ENCODE data around the gene DOCK3. TPM values are rescaled to one million over a fixed set of nuclear protein-coding genes. Genes with fewer than 3 reads are reported as not detected.

DOCK3 gene
- total RNA-seq, 2 donors from 2014 or later, result 7.7 to 8.5 TPM

DNA sequence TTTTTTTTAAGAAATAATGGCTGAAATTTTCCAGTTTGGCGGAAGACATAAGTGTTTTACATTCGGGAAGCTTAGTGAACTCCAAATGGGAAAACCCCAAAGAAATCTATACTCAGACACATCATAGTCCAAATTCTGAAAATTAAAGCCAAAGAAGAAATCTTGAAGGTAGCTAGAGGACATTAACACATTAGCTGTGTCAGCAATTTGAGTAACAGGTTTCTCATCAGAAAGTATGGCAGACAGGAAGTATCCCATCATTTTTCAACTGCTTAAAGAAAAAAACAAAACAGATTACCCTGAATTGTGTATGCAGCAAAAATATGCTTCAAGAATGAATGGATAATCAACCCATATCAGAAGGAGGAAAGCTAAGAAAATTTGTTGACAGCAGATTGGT, 261.7 kb downstream of the DOCK3 start:
- 100% methylated on average over 2 of the region's 2 CpGs; no CpG with 5 or more reads in 1 of the 2 experiments for WGBS, 2 experiments (ENCODE audit: insufficient coverage in 1 of 2, insufficient read length in 1 of 2)
- Mint-ChIP-seq H3K4me3 (no peak overlapping the region), H3K9me3 (peaks cover 33% of the 10 kb centered on the region), H3K27ac (no peak overlapping the region), H3K36me3 (ENCODE audit: low read depth) (peaks cover 27% of the 10 kb centered on the region), H3K4me1 (no peaks in the 10 kb centered on the region), H3K27me3 (ENCODE audit: insufficient read depth) (peaks cover 5% of the 10 kb centered on the region)
- Histone ChIP-seq H3K9me3 (ENCODE audit: control insufficient read depth, low read length) (peaks cover 38% of the 10 kb centered on the region), H3K27ac (ENCODE audit: low read depth, low read length) (no peak overlapping the region), H3K36me3 (ENCODE audit: control insufficient read depth, insufficient read depth, low read length) (no peaks in the 10 kb centered on the region), H3K9ac (ENCODE audit: extremely low read depth, low read length, poor library complexity, severe bottlenecking) (no peak overlapping the region), H3K4me3 (ENCODE audit: low read length) (no peak overlapping the region), H3K27me3 (ENCODE audit: control insufficient read depth, insufficient read depth, low read length, poor library complexity, severe bottlenecking) (peaks cover 10% of the 10 kb centered on the region), H3K4me1 (ENCODE audit: control insufficient read depth, insufficient read depth, low read length) (no peaks in the 10 kb centered on the region)
- TF ChIP-seq, protein P1, sequence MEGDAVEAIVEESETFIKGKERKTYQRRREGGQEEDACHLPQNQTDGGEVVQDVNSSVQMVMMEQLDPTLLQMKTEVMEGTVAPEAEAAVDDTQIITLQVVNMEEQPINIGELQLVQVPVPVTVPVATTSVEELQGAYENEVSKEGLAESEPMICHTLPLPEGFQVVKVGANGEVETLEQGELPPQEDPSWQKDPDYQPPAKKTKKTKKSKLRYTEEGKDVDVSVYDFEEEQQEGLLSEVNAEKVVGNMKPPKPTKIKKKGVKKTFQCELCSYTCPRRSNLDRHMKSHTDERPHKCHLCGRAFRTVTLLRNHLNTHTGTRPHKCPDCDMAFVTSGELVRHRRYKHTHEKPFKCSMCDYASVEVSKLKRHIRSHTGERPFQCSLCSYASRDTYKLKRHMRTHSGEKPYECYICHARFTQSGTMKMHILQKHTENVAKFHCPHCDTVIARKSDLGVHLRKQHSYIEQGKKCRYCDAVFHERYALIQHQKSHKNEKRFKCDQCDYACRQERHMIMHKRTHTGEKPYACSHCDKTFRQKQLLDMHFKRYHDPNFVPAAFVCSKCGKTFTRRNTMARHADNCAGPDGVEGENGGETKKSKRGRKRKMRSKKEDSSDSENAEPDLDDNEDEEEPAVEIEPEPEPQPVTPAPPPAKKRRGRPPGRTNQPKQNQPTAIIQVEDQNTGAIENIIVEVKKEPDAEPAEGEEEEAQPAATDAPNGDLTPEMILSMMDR (conservative IDR thresholded peaks at IDR 0.05), result no peak
- no peak for DNase-seq

DNA sequence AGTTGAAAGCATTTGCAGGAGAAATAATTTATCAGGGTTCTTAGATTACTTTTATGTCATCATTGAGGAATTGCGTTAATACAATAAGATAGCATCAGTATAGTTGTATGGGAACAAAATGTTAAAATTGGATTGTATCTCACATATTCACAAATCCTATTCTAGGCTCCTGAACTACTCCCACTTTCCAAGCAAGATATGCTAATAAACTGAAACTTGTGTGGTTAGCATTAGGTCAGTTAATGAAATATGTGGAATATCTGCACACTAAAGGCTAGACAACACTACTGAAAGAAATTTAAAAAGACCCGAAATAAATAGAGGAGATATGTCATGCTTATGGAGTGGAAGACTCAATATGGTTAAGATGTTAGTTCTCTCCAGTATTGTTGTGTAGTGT, 272.7 kb downstream of the DOCK3 start:
- 100% methylated on average over 1 of the region's 2 CpGs for WGBS, 2 experiments (ENCODE audit: insufficient coverage in 1 of 2, insufficient read length in 1 of 2)
- Mint-ChIP-seq H3K4me1 (peaks cover 4% of the 10 kb centered on the region), H3K4me3 (no peak overlapping the region), H3K27me3 (ENCODE audit: insufficient read depth) (peaks cover 3% of the 10 kb centered on the region), H3K9me3 (peaks cover 2% of the 10 kb centered on the region), H3K36me3 (ENCODE audit: low read depth) (peaks cover 2% of the 10 kb centered on the region), H3K27ac (no peak overlapping the region)
- no peak overlapping the region for H3K9ac ChIP-seq (ENCODE audit: extremely low read depth, low read length, poor library complexity, severe bottlenecking)
- H3K36me3 ChIP-seq (ENCODE audit: control insufficient read depth, insufficient read depth, low read length), result no peaks in the 10 kb centered on the region
- no peaks in the 10 kb centered on the region for H3K4me1 ChIP-seq (ENCODE audit: control insufficient read depth, insufficient read depth, low read length)
- peaks cover 6% of the 10 kb centered on the region for H3K9me3 ChIP-seq (ENCODE audit: control insufficient read depth, low read length)
- DNase-seq, result no peak
- no peak overlapping the region for H3K4me3 ChIP-seq (ENCODE audit: low read length)
- TF ChIP-seq, protein P1 (conservative IDR thresholded peaks at IDR 0.05), result no peak
- H3K27ac ChIP-seq (ENCODE audit: low read depth, low read length), result no peak overlapping the region
- peaks cover 16% of the 10 kb centered on the region for H3K27me3 ChIP-seq (ENCODE audit: control insufficient read depth, insufficient read depth, low read length, poor library complexity, severe bottlenecking)

DNA sequence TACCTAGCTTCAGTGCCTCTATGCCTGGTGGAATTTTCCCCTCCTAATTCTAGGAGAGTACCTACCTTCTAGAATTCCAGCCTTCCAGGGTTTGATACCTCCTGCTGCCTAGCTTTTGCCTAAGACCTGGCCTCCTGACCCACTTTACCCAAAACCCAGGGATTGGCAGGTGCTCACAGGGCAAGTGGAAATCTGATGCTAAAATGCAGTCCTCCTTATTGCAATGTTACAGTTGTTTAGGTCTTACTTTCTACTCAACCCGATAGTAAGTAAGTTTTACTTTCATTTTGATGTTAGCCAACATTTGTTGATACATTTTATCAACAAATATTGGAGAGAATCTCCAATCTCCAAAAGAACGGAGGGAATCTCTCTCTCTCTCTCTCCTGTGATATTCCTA, 275.9 kb downstream of the DOCK3 start:
- H3K27ac Mint-ChIP-seq, result no peak overlapping the region
- WGBS, 2 experiments (ENCODE audit: insufficient coverage in 1 of 2, insufficient read length in 1 of 2), result 100% methylated on average over 2 of the region's 2 CpGs; no CpG with 5 or more reads in 1 of the 2 experiments

More for the DNA sequence above, 275.9 kb downstream of the DOCK3 start:
- no peaks in the 10 kb centered on the region for H3K36me3 ChIP-seq (ENCODE audit: control insufficient read depth, insufficient read depth, low read length)
- no peak overlapping the region for H3K4me3 ChIP-seq (ENCODE audit: low read length)
- H3K9me3 ChIP-seq (ENCODE audit: control insufficient read depth, low read length), result peaks cover 6% of the 10 kb centered on the region
- TF ChIP-seq, protein P1 (conservative IDR thresholded peaks at IDR 0.05), result no peak
- Mint-ChIP-seq H3K36me3 (ENCODE audit: low read depth) (peaks cover 2% of the 10 kb centered on the region), H3K9me3 (peaks cover 2% of the 10 kb centered on the region), H3K27me3 (ENCODE audit: insufficient read depth) (no peaks in the 10 kb centered on the region), H3K4me1 (no peaks in the 10 kb centered on the region), H3K4me3 (no peak overlapping the region)
- no peak overlapping the region for H3K9ac ChIP-seq (ENCODE audit: extremely low read depth, low read length, poor library complexity, severe bottlenecking)
- H3K4me1 ChIP-seq (ENCODE audit: control insufficient read depth, insufficient read depth, low read length), result no peaks in the 10 kb centered on the region
- DNase-seq, result no peak
- H3K27ac ChIP-seq (ENCODE audit: low read depth, low read length), result no peak overlapping the region
- H3K27me3 ChIP-seq (ENCODE audit: control insufficient read depth, insufficient read depth, low read length, poor library complexity, severe bottlenecking), result peaks cover 6% of the 10 kb centered on the region
